WTC11 (cell line): ENCODE results near the gene RBMS1. TPM values are rescaled to one million over a fixed set of nuclear protein-coding genes. Genes with fewer than 3 reads are reported as not detected.

ENCODE experiments used
- ATAC-seq: fragments of 200-7000 bp; cut with Tn5 transposase; 2 replicates; pipeline ENCODE4 v1.10.0; 2021; ENCODE audit warnings: mild to moderate bottlenecking, moderate library complexity
- CTCF ChIA-PET: fragments of 300-600 bp; sonication (Branson Sonifier 250); formaldehyde crosslinking; loops from one replicate; lab custom pipeline; 2021; ENCODE audit warnings: antibody characterized with exemption; lab: Charles Lee
- POLR2A ChIA-PET: fragments of 350-600 bp; sonication (Branson Sonifier 250); formaldehyde crosslinking; loops from one replicate; lab custom pipeline; 2021; ENCODE audit warnings: antibody characterized with exemption; lab: Charles Lee
- DNase-seq: peaks from one replicate; pipeline ENCODE4 v3.0.0; 2021; ENCODE audit warnings: low spot score
- H3K27ac Mint-ChIP-seq: 2 replicates; pipeline ENCODE4 v1.8.0; 2021; ENCODE audit warnings: mixed read lengths
- H3K27me3 Mint-ChIP-seq: 2 replicates; pipeline ENCODE4 v1.8.0; 2021; ENCODE audit warnings: low read depth, mild to moderate bottlenecking, moderate library complexity, mixed read lengths
- H3K36me3 Mint-ChIP-seq: 2 replicates; pipeline ENCODE4 v1.8.0; 2021; ENCODE audit warnings: mixed read lengths
- H3K4me1 Mint-ChIP-seq: 2 replicates; pipeline ENCODE4 v1.8.0; 2022; ENCODE audit warnings: mixed read lengths
- H3K4me3 Mint-ChIP-seq: 2 replicates; pipeline ENCODE4 v1.8.0; 2021; ENCODE audit warnings: mild to moderate bottlenecking, moderate library complexity, mixed read lengths
- H3K9me3 Mint-ChIP-seq: 2 replicates; pipeline ENCODE4 v1.8.0; 2021; ENCODE audit warnings: mixed read lengths
- ESRRA ChIP-seq: sonication (generic); formaldehyde crosslinking; IDR thresholded peaks from 2 replicates; pipeline ENCODE4 v1.8.1; 2022; ENCODE audit warnings: mild to moderate bottlenecking, missing genetic modification reagents, borderline replicate concordance
- GRHL2 ChIP-seq: fragments of 250-450 bp; sonication (Bioruptor Pico); IDR thresholded peaks from 2 replicates; pipeline ENCODE4 v1.8.0; 2022; ENCODE audit warnings: mild to moderate bottlenecking, moderate library complexity; ENCODE audit not compliant: insufficient replicate concordance, severe bottlenecking
- RELA ChIP-seq: sonication (generic); formaldehyde crosslinking; IDR thresholded peaks from 2 replicates; pipeline ENCODE4 v1.8.1; 2022; ENCODE audit warnings: missing genetic modification reagents, mild to moderate bottlenecking, borderline replicate concordance
- TP53 ChIP-seq: sonication (generic); formaldehyde crosslinking; IDR thresholded peaks from 2 replicates; pipeline ENCODE4 v1.8.1; 2023; ENCODE audit warnings: mild to moderate bottlenecking, missing genetic modification reagents
- ZNF121 ChIP-seq: sonication (generic); formaldehyde crosslinking; IDR thresholded peaks from 2 replicates; pipeline ENCODE4 v1.8.0; 2023; ENCODE audit warnings: missing genetic modification reagents
- ZNF263 ChIP-seq: sonication (generic); formaldehyde crosslinking; IDR thresholded peaks from 2 replicates; pipeline ENCODE4 v1.8.1; 2022; ENCODE audit warnings: low read depth, mild to moderate bottlenecking, moderate library complexity, missing genetic modification reagents
- ZNF317 ChIP-seq: sonication (generic); formaldehyde crosslinking; IDR thresholded peaks from 2 replicates; pipeline ENCODE4 v1.8.1; 2023; ENCODE audit warnings: low read depth, mild to moderate bottlenecking, moderate library complexity, missing genetic modification reagents, borderline replicate concordance
- ZNF423 ChIP-seq: fragments of 250-450 bp; sonication (Bioruptor Pico); IDR thresholded peaks from 2 replicates; pipeline ENCODE4 v2.1.2; 2022; ENCODE audit warnings: mild to moderate bottlenecking, moderate library complexity
- total RNA-seq: library from RNA; stranded (reverse); gene quantifications from 3 replicates; pipeline ENCODE4 v1.2.3, GENCODE V29; 2021
- TF ChIP-seq, protein P1 (sequence below): sonication (generic); formaldehyde crosslinking; IDR thresholded peaks from 2 replicates; pipeline ENCODE4 v1.8.1; 2023; ENCODE audit warnings: mild to moderate bottlenecking, missing genetic modification reagents
- TF ChIP-seq, protein P2 (sequence below): fragments of 250-450 bp; sonication (Bioruptor Pico); IDR thresholded peaks from 2 replicates; pipeline ENCODE4 v1.8.0; 2021; ENCODE audit warnings: mild to moderate bottlenecking
- TF ChIP-seq, protein P3 (sequence below): fragments of 250-450 bp; sonication (Bioruptor Pico); IDR thresholded peaks from 2 replicates; pipeline ENCODE4 v2.1.2; 2022; ENCODE audit warnings: mild to moderate bottlenecking, moderate library complexity
- TF ChIP-seq, protein P4 (sequence below): sonication (generic); formaldehyde crosslinking; IDR thresholded peaks from 2 replicates; pipeline ENCODE4 v1.8.1; 2022; ENCODE audit warnings: low read depth, missing genetic modification reagents, borderline replicate concordance
- TF ChIP-seq, protein P5 (sequence below): fragments of 250-450 bp; sonication (Bioruptor Pico); conservative IDR thresholded peaks from 2 replicates; pipeline ENCODE4 v1.9.0; 2021; ENCODE audit warnings: mild to moderate bottlenecking

The RBMS1 gene
- total RNA-seq, 1 experiment from 2014 or later = 56.3 TPM

DNA sequence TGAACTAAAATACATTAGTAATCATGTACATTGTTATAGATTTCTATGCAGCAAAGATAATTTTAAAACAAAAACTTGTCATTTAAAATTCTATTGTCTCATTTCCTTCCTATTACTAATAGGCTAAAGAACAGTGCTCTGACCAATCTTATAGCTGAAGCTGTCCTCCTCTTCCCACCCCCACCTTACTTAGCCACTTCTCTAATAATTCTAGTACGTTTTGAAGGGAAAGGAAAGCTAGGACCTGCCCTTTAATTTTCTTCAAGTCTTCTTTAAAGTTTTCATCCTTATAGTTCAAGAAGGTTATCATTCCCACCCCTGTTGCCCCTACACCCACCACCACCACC is 121.6 kb downstream of the RBMS1 start:
- no peak for DNase-seq
- TF ChIP-seq ZNF121 (no peak), ESRRA (CRISPR knock-in tag) (no peak)
- TF ChIP-seq, all 79 proteins: peak for 0
- no peak for ATAC-seq
- H3K9me3 Mint-ChIP-seq = no peaks in the 10 kb centered on the region
- ChIA-PET POLR2A (no interaction called here), CTCF (no interaction called here)
- H3K36me3 Mint-ChIP-seq = no peaks in the 10 kb centered on the region
- no peaks in the 10 kb centered on the region for H3K27me3 Mint-ChIP-seq
- no peak overlapping the region for H3K27ac Mint-ChIP-seq
- H3K4me1 Mint-ChIP-seq = peaks cover 84% of the 10 kb centered on the region
- H3K4me3 Mint-ChIP-seq = no peak overlapping the region

DNA sequence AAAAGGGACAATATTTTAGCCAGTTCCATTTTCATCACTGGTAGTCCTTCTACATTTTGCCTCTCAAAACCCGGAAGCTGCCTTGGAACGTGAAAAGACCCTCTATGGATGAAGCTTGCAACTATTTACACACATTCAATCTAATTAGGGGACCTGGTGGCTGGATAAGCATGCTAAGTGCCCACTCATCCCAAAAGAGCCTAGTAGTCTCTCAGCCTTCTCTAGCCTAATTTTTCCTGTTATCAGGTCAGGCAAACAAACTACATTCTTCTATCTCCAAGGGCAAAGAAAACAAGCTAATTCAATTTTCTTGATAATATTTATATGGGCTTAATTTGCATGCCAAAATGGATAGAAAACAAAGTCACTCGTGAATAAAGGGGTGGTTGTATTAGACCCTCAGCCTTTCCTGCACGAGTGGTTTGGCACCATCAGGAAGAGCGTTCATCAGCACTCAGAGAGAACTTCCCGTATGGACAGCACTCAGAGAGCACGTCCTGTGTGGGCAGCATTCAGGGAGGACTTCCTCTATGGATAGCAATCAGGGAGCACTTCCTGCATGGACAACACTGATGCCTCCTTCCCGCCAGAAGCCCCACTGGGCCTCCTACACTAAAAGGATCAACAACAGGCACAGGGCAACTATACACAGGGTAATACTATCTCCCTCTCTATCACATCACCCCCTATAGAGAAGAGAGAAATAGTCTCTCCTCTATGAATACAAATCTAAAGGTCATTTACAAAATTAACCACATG is 122.2 kb downstream of the RBMS1 start:
- Mint-ChIP-seq H3K4me1 (peaks cover 86% of the 10 kb centered on the region), H3K4me3 (no peak overlapping the region), H3K36me3 (no peaks in the 10 kb centered on the region), H3K9me3 (no peaks in the 10 kb centered on the region), H3K27ac (0 out of 2 replicates have a peak overlapping the region, but pooled peaks have one; percentile 6), H3K27me3 (no peaks in the 10 kb centered on the region)
- no peak for DNase-seq
- ChIA-PET CTCF (no interaction called here), POLR2A (no interaction called here)
- TF ChIP-seq ZNF263 (CRISPR knock-in tag) (peak; percentile 65; the same call in 1 of the 2 replicates), GRHL2 (CRISPR knock-in tag) (no peak)
- ATAC-seq = peak; percentile 12; the same call in 1 of the 2 replicates

DNA sequence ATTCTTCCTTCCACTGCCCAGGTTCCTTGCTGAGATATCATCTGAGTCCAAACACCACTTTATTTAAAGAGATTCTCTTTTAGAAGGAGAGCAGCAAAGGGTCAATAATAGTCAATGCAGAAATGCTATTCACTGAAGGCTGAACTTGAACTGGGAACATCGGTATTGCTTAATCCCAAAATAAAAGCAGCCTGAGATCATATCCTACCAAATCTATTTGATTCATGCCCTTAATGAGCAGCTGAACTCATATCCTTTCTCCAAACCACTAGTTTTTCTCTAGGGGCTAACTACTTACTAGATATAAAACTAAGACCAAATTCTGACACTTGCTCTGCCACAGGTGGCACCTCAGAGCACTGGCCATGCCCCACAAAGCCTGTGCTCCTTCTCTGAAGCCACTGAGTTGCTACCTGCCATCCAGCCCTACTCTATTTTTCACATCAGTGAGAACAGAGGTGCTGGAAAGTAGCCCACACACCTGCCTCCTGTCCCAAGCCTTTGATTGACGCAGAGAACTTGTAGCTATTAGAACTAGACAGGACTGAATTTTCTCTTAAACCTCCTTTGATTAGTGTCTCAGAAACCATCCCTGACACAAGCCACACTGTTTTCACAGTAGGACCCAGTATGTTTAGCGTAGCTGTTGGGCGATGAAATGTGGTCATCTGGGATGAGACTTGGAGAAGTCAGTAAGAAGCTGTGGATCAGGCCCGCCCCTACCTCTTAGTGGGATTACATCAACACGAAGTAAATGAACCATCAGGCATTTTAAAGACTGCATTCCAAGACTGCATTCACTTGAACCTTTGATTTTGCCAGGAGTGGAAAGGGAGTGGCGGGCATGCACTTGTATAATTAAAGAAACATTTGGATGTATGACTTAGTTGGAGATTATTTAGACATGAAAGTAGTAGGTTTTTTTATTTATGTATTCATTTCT is 124.3 kb downstream of the RBMS1 start:
- Mint-ChIP-seq H3K36me3 (peaks cover 4% of the 10 kb centered on the region; the same call in 1 of the 2 replicates), H3K27me3 (no peaks in the 10 kb centered on the region), H3K4me3 (no peak overlapping the region)

More for the DNA sequence above, 124.3 kb downstream of the RBMS1 start:
- DNase-seq = no peak
- ChIA-PET POLR2A (no interaction called here), CTCF (interaction anchor here (0.7 to 1.0 kb wide), 2 partner anchors 8 to 117 kb away, joined by 3 read pairs; no protein-coding TSS in a partner anchor)
- peak overlapping the region; percentile 69 for H3K27ac Mint-ChIP-seq
- H3K4me1 Mint-ChIP-seq = peaks cover 87% of the 10 kb centered on the region
- TF ChIP-seq, protein P1, sequence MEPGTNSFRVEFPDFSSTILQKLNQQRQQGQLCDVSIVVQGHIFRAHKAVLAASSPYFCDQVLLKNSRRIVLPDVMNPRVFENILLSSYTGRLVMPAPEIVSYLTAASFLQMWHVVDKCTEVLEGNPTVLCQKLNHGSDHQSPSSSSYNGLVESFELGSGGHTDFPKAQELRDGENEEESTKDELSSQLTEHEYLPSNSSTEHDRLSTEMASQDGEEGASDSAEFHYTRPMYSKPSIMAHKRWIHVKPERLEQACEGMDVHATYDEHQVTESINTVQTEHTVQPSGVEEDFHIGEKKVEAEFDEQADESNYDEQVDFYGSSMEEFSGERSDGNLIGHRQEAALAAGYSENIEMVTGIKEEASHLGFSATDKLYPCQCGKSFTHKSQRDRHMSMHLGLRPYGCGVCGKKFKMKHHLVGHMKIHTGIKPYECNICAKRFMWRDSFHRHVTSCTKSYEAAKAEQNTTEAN (CRISPR knock-in tag) = no peak
- TF ChIP-seq, protein P2, sequence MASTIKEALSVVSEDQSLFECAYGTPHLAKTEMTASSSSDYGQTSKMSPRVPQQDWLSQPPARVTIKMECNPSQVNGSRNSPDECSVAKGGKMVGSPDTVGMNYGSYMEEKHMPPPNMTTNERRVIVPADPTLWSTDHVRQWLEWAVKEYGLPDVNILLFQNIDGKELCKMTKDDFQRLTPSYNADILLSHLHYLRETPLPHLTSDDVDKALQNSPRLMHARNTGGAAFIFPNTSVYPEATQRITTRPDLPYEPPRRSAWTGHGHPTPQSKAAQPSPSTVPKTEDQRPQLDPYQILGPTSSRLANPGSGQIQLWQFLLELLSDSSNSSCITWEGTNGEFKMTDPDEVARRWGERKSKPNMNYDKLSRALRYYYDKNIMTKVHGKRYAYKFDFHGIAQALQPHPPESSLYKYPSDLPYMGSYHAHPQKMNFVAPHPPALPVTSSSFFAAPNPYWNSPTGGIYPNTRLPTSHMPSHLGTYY (CRISPR knock-in tag) = no peak
- TF ChIP-seq ZNF317 (CRISPR knock-in tag) = no peak
- TF ChIP-seq, protein P3, sequence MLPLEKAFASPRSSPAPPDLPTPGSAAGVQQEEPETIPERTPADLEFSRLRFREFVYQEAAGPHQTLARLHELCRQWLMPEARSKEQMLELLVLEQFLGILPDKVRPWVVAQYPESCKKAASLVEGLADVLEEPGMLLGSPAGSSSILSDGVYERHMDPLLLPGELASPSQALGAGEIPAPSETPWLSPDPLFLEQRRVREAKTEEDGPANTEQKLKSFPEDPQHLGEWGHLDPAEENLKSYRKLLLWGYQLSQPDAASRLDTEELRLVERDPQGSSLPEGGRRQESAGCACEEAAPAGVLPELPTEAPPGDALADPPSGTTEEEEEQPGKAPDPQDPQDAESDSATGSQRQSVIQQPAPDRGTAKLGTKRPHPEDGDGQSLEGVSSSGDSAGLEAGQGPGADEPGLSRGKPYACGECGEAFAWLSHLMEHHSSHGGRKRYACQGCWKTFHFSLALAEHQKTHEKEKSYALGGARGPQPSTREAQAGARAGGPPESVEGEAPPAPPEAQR (CRISPR knock-in tag) = no peak
- TF ChIP-seq RELA = no peak
- TF ChIP-seq TP53 = no peak
- TF ChIP-seq, protein P4, sequence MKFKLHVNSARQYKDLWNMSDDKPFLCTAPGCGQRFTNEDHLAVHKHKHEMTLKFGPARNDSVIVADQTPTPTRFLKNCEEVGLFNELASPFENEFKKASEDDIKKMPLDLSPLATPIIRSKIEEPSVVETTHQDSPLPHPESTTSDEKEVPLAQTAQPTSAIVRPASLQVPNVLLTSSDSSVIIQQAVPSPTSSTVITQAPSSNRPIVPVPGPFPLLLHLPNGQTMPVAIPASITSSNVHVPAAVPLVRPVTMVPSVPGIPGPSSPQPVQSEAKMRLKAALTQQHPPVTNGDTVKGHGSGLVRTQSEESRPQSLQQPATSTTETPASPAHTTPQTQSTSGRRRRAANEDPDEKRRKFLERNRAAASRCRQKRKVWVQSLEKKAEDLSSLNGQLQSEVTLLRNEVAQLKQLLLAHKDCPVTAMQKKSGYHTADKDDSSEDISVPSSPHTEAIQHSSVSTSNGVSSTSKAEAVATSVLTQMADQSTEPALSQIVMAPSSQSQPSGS (CRISPR knock-in tag) = no peak
- TF ChIP-seq ZNF423 (CRISPR knock-in tag) = no peak
- TF ChIP-seq, protein P5, sequence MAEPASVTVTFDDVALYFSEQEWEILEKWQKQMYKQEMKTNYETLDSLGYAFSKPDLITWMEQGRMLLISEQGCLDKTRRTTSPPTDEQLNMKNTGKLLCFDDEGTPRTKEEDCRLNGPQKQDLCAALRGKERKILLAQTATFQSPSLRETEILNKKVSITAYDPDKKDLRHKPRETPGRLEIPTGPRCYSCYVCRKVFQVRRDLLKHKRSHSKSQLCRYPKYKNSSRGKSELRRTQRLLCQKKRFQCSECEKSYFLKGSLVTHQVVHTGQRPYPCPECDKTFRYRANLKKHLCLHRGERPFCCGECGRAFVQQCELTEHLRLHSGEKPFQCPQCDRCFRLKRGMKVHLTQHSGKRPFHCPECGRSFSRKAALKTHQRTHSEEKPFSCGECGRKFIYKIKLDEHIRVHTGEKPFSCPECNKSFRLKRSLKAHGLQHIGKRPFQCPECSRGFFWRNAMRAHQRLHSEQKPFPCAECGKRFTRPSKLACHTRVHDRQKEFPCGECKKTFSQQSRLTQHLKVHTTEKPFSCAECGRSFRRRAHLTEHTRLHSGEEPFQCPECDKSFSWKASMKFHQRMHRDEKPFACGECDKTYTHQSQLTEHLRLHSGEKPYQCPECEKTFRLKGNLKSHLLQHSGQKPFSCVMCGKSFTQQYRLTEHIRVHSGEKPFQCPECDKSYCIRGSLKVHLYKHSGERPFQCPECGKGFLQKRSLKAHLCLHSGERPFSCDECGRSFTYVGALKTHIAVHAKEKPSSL (CRISPR knock-in tag) = no peak
- H3K9me3 Mint-ChIP-seq = no peaks in the 10 kb centered on the region
- ATAC-seq = no peak
